ENCODE measurements around the gene MVP.

- TF ChIP-seq EZH2 (IDR thresholded peaks at IDR 0.05) (no peak), FOXP2 (optimal IDR thresholded peaks at IDR 0.05; ENCODE audit: control extremely low read depth, extremely low read length, insufficient read depth) (no peak)
These were observed 11.2 kb downstream of the MVP start for GRCh38 chr16:29831490-29831889.

Measured in SK-N-MC (cell line).